ENCODE measurements around the gene RAD51B. TPM values are rescaled to one million over a fixed set of nuclear protein-coding genes. Genes with fewer than 3 reads are reported as not detected.

Gene RAD51B
- total RNA-seq, 1 experiment from 2014 or later: 20.0 TPM

DNA sequence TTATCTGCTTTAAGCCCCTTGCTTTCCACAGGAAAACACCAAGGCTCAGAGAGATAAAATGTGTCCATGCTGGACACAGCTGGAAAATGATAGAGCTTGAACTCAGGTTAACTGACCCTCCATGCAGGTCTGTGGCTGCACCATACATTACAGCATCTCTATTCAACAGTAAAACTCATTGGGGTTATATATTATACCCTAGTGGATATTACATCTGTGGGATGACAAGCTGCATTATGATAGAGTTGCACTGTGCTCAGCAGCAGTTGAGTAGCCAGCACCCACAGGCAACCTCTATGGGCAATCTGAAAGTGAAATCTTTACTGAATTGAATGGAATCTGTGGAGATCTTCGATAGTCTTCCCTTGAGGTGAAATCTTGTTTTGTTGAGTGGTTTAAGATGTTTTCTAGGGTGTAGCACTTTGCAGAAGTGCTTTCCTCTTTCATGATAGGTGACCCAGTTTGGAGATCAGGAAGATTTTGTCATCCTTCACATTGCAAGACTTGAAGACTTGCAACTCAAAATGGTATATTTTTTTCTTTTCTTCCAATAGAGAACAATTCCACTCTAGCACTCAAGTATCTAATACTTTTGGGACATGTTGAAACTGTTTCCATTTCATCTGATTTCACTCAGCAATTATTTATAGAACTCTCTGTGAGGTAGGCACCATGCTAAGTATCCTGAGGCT is 389.2 kb downstream of the RAD51B start:
- intact Hi-C loops (cut with micrococcal nuclease): no loop called here
- TF ChIP-seq, protein P1, sequence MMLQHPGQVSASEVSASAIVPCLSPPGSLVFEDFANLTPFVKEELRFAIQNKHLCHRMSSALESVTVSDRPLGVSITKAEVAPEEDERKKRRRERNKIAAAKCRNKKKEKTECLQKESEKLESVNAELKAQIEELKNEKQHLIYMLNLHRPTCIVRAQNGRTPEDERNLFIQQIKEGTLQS (IDR thresholded peaks at IDR 0.05): no peak
- no peak for TF ChIP-seq CBX3 (IDR thresholded peaks at IDR 0.05; ENCODE audit: low read depth)
- TF ChIP-seq SIN3A (IDR thresholded peaks at IDR 0.05; ENCODE audit: low read depth): no peak
- TF ChIP-seq, protein P2, sequence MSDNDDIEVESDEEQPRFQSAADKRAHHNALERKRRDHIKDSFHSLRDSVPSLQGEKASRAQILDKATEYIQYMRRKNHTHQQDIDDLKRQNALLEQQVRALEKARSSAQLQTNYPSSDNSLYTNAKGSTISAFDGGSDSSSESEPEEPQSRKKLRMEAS (IDR thresholded peaks at IDR 0.05): no peak
- no peak for TF ChIP-seq FOSL1 (IDR thresholded peaks at IDR 0.05; ENCODE audit: low read depth)
- no peak for TF ChIP-seq EGR1 (IDR thresholded peaks at IDR 0.05; ENCODE audit: low read depth)
- TF ChIP-seq CEBPB (IDR thresholded peaks at IDR 0.05; ENCODE audit: low read depth): no peak
- Histone ChIP-seq H2AFZ (ENCODE audit: low read depth, low read length, poor library complexity, severe bottlenecking) (no peak overlapping the region), H3K27me3 (ENCODE audit: insufficient read depth, low read length) (no peaks in the 10 kb centered on the region), H3K27ac (ENCODE audit: low read depth, low read length) (peak overlapping the region; percentile 40; the same call in 1 of the 2 replicates), H3K9me2 (ENCODE audit: insufficient read depth) (no peaks in the 10 kb centered on the region), H3K9ac (ENCODE audit: low read length) (no peak overlapping the region), H3K4me3 (replicated peaks in 1 of 2; ENCODE audit: low read depth in 1 of 2, low read length in 2 of 2) (no peak overlapping the region), H3K4me1 (ENCODE audit: control insufficient read depth in 1 of 2, insufficient read depth in 2 of 2, low read length in 2 of 2) (peaks cover 13 to 22% of the 10 kb centered on the region in 2 experiments), H3K79me2 (ENCODE audit: insufficient read depth, low read length) (no peaks in the 10 kb centered on the region), H3K4me2 (ENCODE audit: low read length) (no peak overlapping the region), H4K20me1 (ENCODE audit: insufficient read depth) (no peaks in the 10 kb centered on the region), H3K36me3 (ENCODE audit: control insufficient read depth in 1 of 2, insufficient read depth in 2 of 2, low read length in 2 of 2) (no peaks in the 10 kb centered on the region), H3K9me3 (ENCODE audit: control insufficient read depth in 1 of 2, insufficient read depth in 1 of 2, low read depth in 1 of 2, low read length in 2 of 2) (no peaks in the 10 kb centered on the region)
- BruUV-seq (replicated peaks): no TSS peak
- no peak for ATAC-seq
- DNase-seq (ENCODE audit: low read depth, low spot score): no peak
- POLR2A ChIA-PET: no interaction called here
- RAD21 ChIA-PET (ENCODE audit: low non-redundant PET in 1 of 2, low total read pairs in 2 of 2, uncharacterized antibody in 2 of 2, unreplicated experiment in 2 of 2): no interaction called here
- CTCF ChIA-PET: interaction anchor here (1.4 kb wide), 1 partner anchor 11 kb away, joined by 4 read pairs; no protein-coding TSS in a partner anchor

DNA sequence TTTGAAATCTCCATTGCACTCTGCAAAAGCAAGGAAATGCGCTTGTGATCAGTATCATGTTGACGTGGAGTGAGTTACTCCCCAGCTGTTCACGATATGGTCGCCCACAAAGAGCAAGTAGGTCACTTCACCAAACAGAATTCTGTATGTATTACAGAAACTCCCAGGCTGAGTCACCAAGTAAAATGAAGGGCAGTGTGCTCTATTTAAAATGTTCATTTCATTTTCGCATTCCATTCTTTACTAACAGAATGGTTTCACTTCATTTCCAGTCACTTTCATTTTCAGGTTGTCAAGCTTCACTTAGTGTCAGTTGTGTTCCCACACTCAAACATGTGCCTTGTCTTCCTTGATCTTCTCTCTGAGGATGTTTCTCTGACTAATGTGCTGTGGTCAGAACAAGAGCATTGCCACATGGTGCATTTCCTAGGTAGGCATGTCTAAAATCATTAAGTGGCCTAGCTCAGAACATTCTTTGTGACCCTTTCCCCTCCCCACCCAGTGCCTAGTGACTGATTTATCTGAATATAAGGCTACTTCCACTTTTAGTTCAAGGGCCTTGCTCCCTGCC is 391.2 kb downstream of the RAD51B start:
- no peak overlapping the region for H2AFZ ChIP-seq (ENCODE audit: low read depth, low read length, poor library complexity, severe bottlenecking)
- DNase-seq (ENCODE audit: low read depth, low spot score) (no peak), ATAC-seq (peak; percentile 55; the same call in 1 of the 2 replicates)
- intact Hi-C loops (cut with micrococcal nuclease): no loop called here
- no peak for TF ChIP-seq CBX3 (IDR thresholded peaks at IDR 0.05; ENCODE audit: low read depth)
- no peak for TF ChIP-seq CEBPB (IDR thresholded peaks at IDR 0.05; ENCODE audit: low read depth)
- TF ChIP-seq EZH2phosphoT487 (IDR thresholded peaks at IDR 0.05; ENCODE audit: borderline replicate concordance): no peak
- TF ChIP-seq, protein P2 (IDR thresholded peaks at IDR 0.05): peak; percentile 78
- TF ChIP-seq, protein P3, sequence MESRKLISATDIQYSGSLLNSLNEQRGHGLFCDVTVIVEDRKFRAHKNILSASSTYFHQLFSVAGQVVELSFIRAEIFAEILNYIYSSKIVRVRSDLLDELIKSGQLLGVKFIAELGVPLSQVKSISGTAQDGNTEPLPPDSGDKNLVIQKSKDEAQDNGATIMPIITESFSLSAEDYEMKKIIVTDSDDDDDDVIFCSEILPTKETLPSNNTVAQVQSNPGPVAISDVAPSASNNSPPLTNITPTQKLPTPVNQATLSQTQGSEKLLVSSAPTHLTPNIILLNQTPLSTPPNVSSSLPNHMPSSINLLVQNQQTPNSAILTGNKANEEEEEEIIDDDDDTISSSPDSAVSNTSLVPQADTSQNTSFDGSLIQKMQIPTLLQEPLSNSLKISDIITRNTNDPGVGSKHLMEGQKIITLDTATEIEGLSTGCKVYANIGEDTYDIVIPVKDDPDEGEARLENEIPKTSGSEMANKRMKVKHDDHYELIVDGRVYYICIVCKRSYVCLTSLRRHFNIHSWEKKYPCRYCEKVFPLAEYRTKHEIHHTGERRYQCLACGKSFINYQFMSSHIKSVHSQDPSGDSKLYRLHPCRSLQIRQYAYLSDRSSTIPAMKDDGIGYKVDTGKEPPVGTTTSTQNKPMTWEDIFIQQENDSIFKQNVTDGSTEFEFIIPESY (IDR thresholded peaks at IDR 0.05; ENCODE audit: extremely low read depth, insufficient replicate concordance, low read length): no peak
- no peak for TF ChIP-seq SP1 (IDR thresholded peaks at IDR 0.05; ENCODE audit: low read depth)
- 0 out of 2 replicates have a peak, but pooled peaks have one; percentile 12 for TF ChIP-seq FOSL1 (IDR thresholded peaks at IDR 0.05; ENCODE audit: low read depth)
- TF ChIP-seq JUND (IDR thresholded peaks at IDR 0.05): 0 out of 2 replicates have a peak, but pooled peaks have one; percentile 42
- H3K4me1 ChIP-seq (ENCODE audit: control insufficient read depth in 1 of 2, insufficient read depth in 2 of 2, low read length in 2 of 2): peaks cover 13 to 22% of the 10 kb centered on the region in 2 experiments
- H3K9me2 ChIP-seq (ENCODE audit: insufficient read depth): no peaks in the 10 kb centered on the region
- H3K9ac ChIP-seq (ENCODE audit: low read length): no peak overlapping the region
- ChIA-PET POLR2A (no interaction called here), RAD21 (ENCODE audit: low non-redundant PET in 1 of 2, low total read pairs in 2 of 2, uncharacterized antibody in 2 of 2, unreplicated experiment in 2 of 2) (no interaction called here), CTCF (no interaction called here)
- peak overlapping the region; percentile 41 for H3K4me2 ChIP-seq (ENCODE audit: low read length)
- no peaks in the 10 kb centered on the region for H3K79me2 ChIP-seq (ENCODE audit: insufficient read depth, low read length)
- no TSS peak for BruUV-seq (replicated peaks)
- H3K27ac ChIP-seq (ENCODE audit: low read depth, low read length): peak overlapping the region; percentile 65
- H3K36me3 ChIP-seq (ENCODE audit: control insufficient read depth in 1 of 2, insufficient read depth in 2 of 2, low read length in 2 of 2): no peaks in the 10 kb centered on the region
- no peaks in the 10 kb centered on the region for H3K27me3 ChIP-seq (ENCODE audit: insufficient read depth, low read length)
- no peaks in the 10 kb centered on the region for H4K20me1 ChIP-seq (ENCODE audit: insufficient read depth)
- no peak overlapping the region for H3K4me3 ChIP-seq (replicated peaks in 1 of 2; ENCODE audit: low read depth in 1 of 2, low read length in 2 of 2)
- H3K9me3 ChIP-seq (ENCODE audit: control insufficient read depth in 1 of 2, insufficient read depth in 1 of 2, low read depth in 1 of 2, low read length in 2 of 2): no peaks in the 10 kb centered on the region

Data from HCT116 (cell line).